Spinal cord (tissue), 10 donors: ENCODE measurements around the gene TEX13D. TPM values are rescaled to one million over a fixed set of nuclear protein-coding genes. Genes with fewer than 3 reads are reported as not detected.

Experiments
- DNase-seq, 6 donors: peaks; one replicate each; pipeline versions ENCODE4 v3.0.0 to v3.0.0-alpha.2; 2013 to 2015; ENCODE audit warnings: low spot score in 6 of 6, low read depth in 4 of 6
- H3K27ac ChIP-seq: one replicate; pipeline ENCODE4 v1.5.1; 2013; ENCODE audit warnings: low read depth, low read length, control low read depth
- H3K27me3 ChIP-seq: one replicate; pipeline ENCODE4 v1.6.1; 2013; ENCODE audit warnings: low read length; ENCODE audit not compliant: control insufficient read depth, insufficient read depth
- H3K36me3 ChIP-seq: one replicate; pipeline ENCODE4 v1.6.1; 2013; ENCODE audit warnings: low read length; ENCODE audit not compliant: control insufficient read depth, insufficient read depth
- H3K4me1 ChIP-seq: one replicate; pipeline ENCODE4 v1.6.1; 2013; ENCODE audit warnings: low read length; ENCODE audit not compliant: control insufficient read depth, insufficient read depth
- H3K4me3 ChIP-seq: one replicate; pipeline ENCODE4 v1.5.1; 2013; ENCODE audit warnings: low read depth, low read length, control low read depth
- H3K9me3 ChIP-seq: one replicate; pipeline ENCODE4 v1.6.1; 2013; ENCODE audit warnings: low read length; ENCODE audit not compliant: control insufficient read depth, insufficient read depth
- WGBS: methylation state at CpG from one replicate; pipeline ENCODE4 v1.1.5; 2013; ENCODE audit warnings: missing lambda C conversion rate; ENCODE audit not compliant: insufficient coverage; 5-methylcytosine and 5-hydroxymethylcytosine counted together
- polyA plus RNA-seq, 2 donors: library from polyadenylated mRNA; unstranded; fragments of 120-200 nt; gene quantifications; one replicate each; pipeline ENCODE4 v1.2.1, GENCODE V29; 2013; ENCODE audit not compliant: insufficient read length in 2 of 2
- total RNA-seq, 2 donors: library from RNA; depleted of rRNA in 1 of 2; stranded (reverse); fragments of 120-200 nt in 1 of 2; fragments of >200 nt in 1 of 2; gene quantifications; one replicate each; pipeline versions ENCODE4 v1.2.3 to v1.2.4, GENCODE V29; 2013 to 2014
- donor health status: healthy.

TEX13D gene
- total and polyA plus RNA-seq, 4 donors: not detected

- Histone ChIP-seq H3K9me3 (no peaks in the 10 kb centered on the region), H3K4me3 (no peak overlapping the region), H3K4me1 (no peaks in the 10 kb centered on the region), H3K27ac (no peak overlapping the region), H3K36me3 (no peaks in the 10 kb centered on the region), H3K27me3 (no peaks in the 10 kb centered on the region)
- no peak for DNase-seq
- 80% methylated on average over 15 of the region's 15 CpGs for WGBS
Measured at GRCh38 chrX:124346877-124347241, 14.4 kb downstream of the TEX13D start.

GRCh38 chrX:124347242-124347641 lies 14.8 kb downstream of the TEX13D start:
- H3K4me1 ChIP-seq: no peaks in the 10 kb centered on the region
- H3K27ac ChIP-seq: no peak overlapping the region
- no peak for DNase-seq
- H3K27me3 ChIP-seq: no peaks in the 10 kb centered on the region
- no peaks in the 10 kb centered on the region for H3K36me3 ChIP-seq
- no peak overlapping the region for H3K4me3 ChIP-seq
- 45% methylated on average over 2 of the region's 5 CpGs for WGBS
- no peaks in the 10 kb centered on the region for H3K9me3 ChIP-seq

- DNase-seq: no peak
- Histone ChIP-seq H3K9me3 (no peaks in the 10 kb centered on the region), H3K4me3 (no peak overlapping the region), H3K27ac (no peak overlapping the region), H3K4me1 (no peaks in the 10 kb centered on the region), H3K27me3 (no peaks in the 10 kb centered on the region), H3K36me3 (no peaks in the 10 kb centered on the region)
- 50% methylated on average over 4 of the region's 5 CpGs for WGBS
Measured at GRCh38 chrX:124348182-124348581, 15.7 kb downstream of the TEX13D start.

GRCh38 chrX:124348885-124349453 lies 16.5 kb downstream of the TEX13D start:
- Histone ChIP-seq H3K27ac (no peak overlapping the region), H3K36me3 (no peaks in the 10 kb centered on the region), H3K4me3 (no peak overlapping the region), H3K27me3 (no peaks in the 10 kb centered on the region), H3K9me3 (no peaks in the 10 kb centered on the region), H3K4me1 (no peaks in the 10 kb centered on the region)
- DNase-seq: no peak
- WGBS: 95% methylated on average over 3 of the region's 6 CpGs

GRCh38 chrX:124354648-124355047 lies 22.2 kb downstream of the TEX13D start:
- H3K27ac ChIP-seq: no peak overlapping the region
- no peaks in the 10 kb centered on the region for H3K4me1 ChIP-seq
- H3K4me3 ChIP-seq: no peak overlapping the region
- DNase-seq: no peak
- H3K9me3 ChIP-seq: no peaks in the 10 kb centered on the region
- 0% methylated on average over 1 of the region's 2 CpGs for WGBS
- no peaks in the 10 kb centered on the region for H3K27me3 ChIP-seq
- no peaks in the 10 kb centered on the region for H3K36me3 ChIP-seq

- no peak for DNase-seq
- Histone ChIP-seq H3K36me3 (no peaks in the 10 kb centered on the region), H3K4me1 (no peaks in the 10 kb centered on the region), H3K9me3 (no peaks in the 10 kb centered on the region), H3K27ac (no peak overlapping the region), H3K27me3 (no peaks in the 10 kb centered on the region), H3K4me3 (no peak overlapping the region)
- WGBS: no CpG with 5 or more reads among the region's 3 CpGs
Measured at GRCh38 chrX:124358800-124359383, 26.4 kb downstream of the TEX13D start.

- WGBS: 55% methylated on average over 1 of the region's 2 CpGs
- H3K4me1 ChIP-seq: no peaks in the 10 kb centered on the region
- H3K4me3 ChIP-seq: no peak overlapping the region
- no peak overlapping the region for H3K27ac ChIP-seq
- no peaks in the 10 kb centered on the region for H3K9me3 ChIP-seq
- DNase-seq: no peak
- H3K36me3 ChIP-seq: no peaks in the 10 kb centered on the region
- no peaks in the 10 kb centered on the region for H3K27me3 ChIP-seq
Measured at GRCh38 chrX:124362072-124362471, 29.6 kb downstream of the TEX13D start.

GRCh38 chrX:124362761-124363160 lies 30.3 kb downstream of the TEX13D start:
- no peaks in the 10 kb centered on the region for H3K9me3 ChIP-seq
- no peaks in the 10 kb centered on the region for H3K4me1 ChIP-seq
- no peak for DNase-seq
- no CpG with 5 or more reads among the region's 1 CpG for WGBS
- H3K36me3 ChIP-seq: no peaks in the 10 kb centered on the region
- no peak overlapping the region for H3K27ac ChIP-seq
- H3K27me3 ChIP-seq: no peaks in the 10 kb centered on the region
- no peak overlapping the region for H3K4me3 ChIP-seq

- Histone ChIP-seq H3K27ac (no peak overlapping the region), H3K9me3 (no peaks in the 10 kb centered on the region), H3K36me3 (no peaks in the 10 kb centered on the region), H3K27me3 (peaks cover 4% of the 10 kb centered on the region), H3K4me1 (no peaks in the 10 kb centered on the region), H3K4me3 (no peak overlapping the region)
- DNase-seq: peak in 1 of 6 donors; percentile 86
Measured at GRCh38 chrX:124369722-124370121, 37.3 kb downstream of the TEX13D start.

GRCh38 chrX:124373348-124373747 lies 40.9 kb downstream of the TEX13D start:
- DNase-seq: no peak
- no CpG with 5 or more reads among the region's 1 CpG for WGBS
- H3K9me3 ChIP-seq: no peaks in the 10 kb centered on the region
- peaks cover 3% of the 10 kb centered on the region for H3K27me3 ChIP-seq
- H3K4me3 ChIP-seq: no peak overlapping the region
- H3K27ac ChIP-seq: no peak overlapping the region
- H3K36me3 ChIP-seq: no peaks in the 10 kb centered on the region
- H3K4me1 ChIP-seq: no peaks in the 10 kb centered on the region
